ENCODE results near the gene RSAD2.
"Not testable (repeated sequence)": the region's sequence is repeated elsewhere in the genome, so short reads cannot be mapped to it uniquely, and the experiment has no call there.

Gene RSAD2

DNA sequence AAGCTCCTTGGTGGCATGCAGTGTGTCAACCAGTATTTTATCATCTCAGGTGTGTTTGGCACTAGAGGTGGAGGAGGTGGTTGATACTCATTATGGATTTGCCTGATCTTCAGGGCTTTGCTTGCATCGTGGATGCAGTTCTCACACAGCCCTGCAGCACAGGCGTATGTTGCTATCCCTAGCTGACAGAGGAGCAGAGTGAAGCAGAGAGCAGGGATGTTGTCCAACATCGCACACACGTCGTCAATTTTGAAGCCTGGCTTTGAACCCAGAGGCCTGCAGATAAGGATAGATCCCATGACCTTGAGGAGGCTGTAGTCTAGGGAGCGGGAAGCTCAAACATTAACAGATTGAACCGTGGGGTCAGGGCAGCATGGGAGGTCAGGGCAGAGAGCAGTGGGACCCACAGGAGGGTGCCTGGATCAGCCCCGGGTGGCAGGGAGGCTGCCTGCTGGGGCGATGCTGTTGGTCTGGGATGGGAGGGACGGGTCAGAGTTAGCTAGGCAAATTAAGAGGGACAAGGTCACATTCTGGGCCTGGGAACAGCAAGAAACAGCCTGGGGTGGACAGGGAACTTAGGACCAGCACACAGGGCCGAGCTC lies 43.8 kb downstream of the RSAD2 start:
- no peak overlapping the region for H3K4me3 ChIP-seq (ENCODE audit: low read length)
- DNase-seq (ENCODE audit: low read depth, low spot score), result no peak

DNA sequence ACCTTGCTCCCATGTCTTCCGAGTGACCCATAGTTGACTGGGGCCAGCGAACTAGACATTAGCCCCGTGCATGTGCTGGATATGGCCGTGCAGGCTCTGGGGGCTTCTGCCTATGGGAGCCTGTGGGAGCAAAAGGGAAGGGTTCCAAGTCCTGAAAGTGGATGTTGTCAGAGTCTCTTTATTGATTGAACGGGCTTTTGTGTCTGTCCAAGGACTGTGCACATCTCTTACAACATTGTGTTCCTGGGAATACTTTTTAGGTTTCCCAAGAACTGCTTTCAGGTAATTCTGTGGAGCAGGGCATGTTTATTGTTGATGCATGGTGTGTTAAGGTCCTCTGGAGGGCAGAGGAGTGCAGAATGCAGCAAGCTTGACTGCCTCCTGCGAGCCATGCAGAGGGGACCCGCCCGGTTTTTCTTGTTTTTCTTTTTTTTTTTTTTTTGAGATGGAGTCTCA lies 44.7 kb downstream of the RSAD2 start:
- DNase-seq (ENCODE audit: low read depth, low spot score), result no peak
- no peak overlapping the region for H3K4me3 ChIP-seq (ENCODE audit: low read length)

DNA sequence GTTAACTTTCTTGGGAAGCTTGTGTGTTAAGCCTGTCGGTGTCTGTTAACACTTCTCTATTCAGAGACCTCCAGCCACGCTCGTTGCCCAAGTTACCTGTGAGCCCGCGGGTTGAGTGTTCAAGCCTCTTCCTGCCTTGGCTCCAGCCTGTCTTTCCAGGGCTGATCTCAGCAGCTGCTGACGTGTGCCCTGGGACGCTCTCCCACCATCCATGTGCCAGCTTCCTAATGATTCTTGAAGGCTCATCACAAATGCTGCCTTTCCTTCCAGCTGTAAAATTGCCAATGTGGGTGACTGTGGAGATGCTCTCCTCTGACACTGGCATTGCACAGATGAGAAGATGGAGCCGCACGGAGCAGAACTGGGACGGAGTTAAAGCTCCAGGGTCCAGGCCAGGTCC lies 45.7 kb downstream of the RSAD2 start:
- no peak for DNase-seq (ENCODE audit: low read depth, low spot score)
- no peak overlapping the region for H3K4me3 ChIP-seq (ENCODE audit: low read length)

DNA sequence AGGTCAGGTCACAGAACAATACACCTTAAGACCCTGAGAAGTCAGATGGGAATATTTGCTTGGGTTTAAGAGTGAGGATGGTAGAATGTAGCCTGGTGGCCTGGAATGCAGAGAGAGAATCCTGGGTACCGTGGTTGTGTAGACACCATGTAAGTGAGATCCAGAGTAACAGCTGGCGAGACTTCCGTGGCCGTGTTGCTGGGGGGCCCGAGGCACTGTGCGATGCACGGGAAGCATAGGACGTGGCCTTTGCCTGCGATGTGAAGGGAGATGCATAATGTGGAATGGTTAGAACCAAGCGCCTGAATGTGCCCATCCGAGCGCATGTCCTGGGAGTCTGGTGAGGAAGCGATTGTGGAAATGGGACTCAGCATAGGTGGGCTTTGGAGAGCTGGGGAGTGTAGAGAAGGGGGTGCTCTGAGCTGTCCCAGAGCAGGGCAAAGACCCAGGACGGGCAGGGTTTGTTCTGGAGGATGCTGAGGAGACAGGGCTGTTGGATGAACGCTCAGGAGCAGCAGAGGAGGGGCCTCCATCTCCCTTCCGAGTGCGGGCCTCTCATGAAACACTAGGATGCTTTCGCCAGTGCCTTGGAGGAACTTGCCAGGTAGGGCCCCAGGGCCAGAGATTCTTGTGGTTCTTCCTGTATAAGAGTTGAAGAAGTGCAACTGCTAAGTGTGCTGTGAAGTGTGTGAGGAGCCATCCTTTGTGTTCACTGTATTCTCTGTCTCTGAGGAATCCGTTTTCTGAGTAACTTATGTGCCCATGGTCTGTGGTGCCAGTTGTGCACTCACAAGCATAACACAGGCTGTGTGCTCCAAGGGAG lies 46.7 kb downstream of the RSAD2 start:
- no peak for DNase-seq (ENCODE audit: low read depth, low spot score)
- H3K4me3 ChIP-seq (ENCODE audit: low read length), result no peak overlapping the region

DNA sequence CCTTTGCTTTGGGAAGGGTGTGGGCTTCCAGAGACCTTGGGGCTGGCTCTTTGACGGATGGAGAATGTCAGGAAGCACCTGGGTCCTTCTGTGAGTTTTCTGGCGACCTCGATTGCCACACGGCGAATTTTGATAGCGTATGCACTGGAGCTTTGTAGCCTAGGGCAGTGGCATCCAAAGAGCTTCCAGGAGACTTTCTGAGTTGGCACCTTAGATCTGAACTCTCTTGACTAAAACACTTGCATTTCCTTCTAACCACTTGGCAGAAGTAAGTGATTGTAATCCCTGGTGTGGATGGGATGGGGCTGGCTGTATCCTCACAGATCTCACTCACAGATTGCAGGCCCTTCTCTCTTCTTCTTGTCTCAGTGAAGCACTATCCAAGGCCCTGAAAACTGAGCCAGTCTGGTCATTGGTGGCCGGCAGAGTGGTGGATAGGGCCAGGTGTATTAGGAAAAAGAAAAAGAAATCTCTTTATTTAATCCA lies 47.4 kb downstream of the RSAD2 start:
- H3K4me3 ChIP-seq (ENCODE audit: low read length), result no peak overlapping the region
- no peak for DNase-seq (ENCODE audit: low read depth, low spot score)

DNA sequence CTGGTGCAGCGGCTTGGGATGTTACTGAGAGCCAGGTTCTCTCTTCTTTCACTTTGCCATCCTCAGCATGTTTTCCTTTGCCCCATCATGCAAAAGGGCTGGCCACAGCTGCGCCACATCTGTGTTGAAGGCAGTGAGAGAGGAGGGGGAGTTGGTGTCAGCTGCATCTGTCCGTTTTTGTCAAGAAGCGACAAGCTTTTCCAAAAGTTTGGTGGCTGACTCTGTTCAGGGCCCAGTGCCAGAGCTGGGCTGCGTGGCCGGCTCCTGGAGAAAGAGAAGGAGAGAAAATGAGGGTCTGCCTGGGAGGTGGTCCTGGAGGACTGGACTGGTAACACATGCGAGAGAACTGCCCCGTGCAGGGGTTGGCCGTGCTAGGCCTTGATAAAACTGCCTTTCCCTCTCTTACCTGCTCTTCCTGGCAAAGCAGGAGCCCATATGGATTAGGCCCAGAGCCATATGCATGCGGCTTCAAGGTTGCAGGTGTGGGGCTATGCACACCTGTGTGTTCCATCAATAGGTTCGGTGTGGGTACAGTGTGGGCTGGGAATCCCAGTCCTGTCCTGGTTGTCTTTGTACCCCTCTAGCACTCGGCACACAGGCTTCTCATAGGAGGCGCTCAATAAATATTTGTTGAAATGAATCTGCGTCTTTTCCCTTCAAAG lies 48.6 kb downstream of the RSAD2 start:
- DNase-seq (ENCODE audit: low read depth, low spot score), result no peak
- H3K4me3 ChIP-seq (ENCODE audit: low read length), result no peak overlapping the region

DNA sequence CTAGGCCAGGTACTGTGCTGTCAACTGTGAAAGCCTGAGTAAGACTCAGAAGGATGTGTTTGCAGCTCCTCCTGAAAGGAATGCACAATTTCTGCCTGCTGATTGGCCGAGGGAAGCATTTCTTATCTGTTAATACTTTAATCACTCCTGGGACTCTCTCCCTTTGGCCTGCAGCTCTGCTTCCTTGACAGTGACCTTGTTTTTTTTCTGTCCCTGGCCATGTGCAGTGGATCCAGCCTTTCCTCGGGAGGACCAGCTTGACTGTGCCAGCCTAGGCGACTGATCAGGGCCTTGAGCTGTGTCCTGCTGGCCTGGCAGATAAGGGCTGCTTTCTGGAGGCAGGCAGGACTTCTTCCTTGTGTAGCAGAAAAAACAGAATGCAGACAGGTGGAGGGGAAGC lies 49.6 kb downstream of the RSAD2 start:
- DNase-seq (ENCODE audit: low read depth, low spot score), result no peak

DNA sequence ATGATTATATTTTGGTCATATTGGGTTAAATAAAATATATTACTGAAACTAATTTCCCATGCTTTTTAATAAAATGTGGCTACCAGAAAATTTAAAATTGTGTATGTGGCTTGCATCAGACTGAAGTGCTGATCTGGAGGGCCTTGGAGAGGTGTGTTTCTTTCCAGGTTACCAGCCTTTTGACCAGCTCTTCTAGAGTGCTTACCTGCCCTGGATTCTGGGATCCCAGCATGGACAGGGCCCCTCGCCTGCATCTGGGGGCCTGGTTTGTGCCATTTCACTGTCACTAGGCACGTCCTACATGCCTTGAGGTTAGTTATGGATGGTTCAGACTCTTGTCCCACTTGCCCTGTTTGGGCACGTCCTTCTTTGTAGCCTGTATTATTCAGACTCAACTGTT lies 50.2 kb downstream of the RSAD2 start:
- DNase-seq (ENCODE audit: low read depth, low spot score), result no peak
- no peak overlapping the region for H3K4me3 ChIP-seq (ENCODE audit: low read length)

More for the DNA sequence above, 49.6 kb downstream of the RSAD2 start:
- no peak overlapping the region for H3K4me3 ChIP-seq (ENCODE audit: low read length)

DNA sequence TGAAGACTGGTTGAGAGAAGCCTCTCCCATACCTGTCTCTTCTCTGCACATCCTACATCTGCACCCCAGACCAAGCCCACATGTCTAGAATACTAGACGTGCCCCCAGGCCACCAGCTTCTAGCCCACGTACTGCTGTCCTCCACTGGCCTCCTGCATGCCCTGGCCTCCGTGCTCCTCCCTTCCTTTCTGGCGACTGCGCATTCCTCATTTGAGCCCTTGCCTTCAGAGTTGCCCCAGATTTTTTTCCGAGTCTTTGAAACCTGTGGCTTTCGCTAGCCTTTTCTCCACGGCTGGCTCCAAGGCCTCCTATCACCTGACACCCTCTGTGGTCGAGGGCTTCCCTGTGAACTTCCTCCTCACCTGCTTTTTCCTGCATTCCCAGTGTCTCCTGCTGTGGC lies 50.9 kb downstream of the RSAD2 start:
- DNase-seq (ENCODE audit: low read depth, low spot score), result no peak
- no peak overlapping the region for H3K4me3 ChIP-seq (ENCODE audit: low read length)

DNA sequence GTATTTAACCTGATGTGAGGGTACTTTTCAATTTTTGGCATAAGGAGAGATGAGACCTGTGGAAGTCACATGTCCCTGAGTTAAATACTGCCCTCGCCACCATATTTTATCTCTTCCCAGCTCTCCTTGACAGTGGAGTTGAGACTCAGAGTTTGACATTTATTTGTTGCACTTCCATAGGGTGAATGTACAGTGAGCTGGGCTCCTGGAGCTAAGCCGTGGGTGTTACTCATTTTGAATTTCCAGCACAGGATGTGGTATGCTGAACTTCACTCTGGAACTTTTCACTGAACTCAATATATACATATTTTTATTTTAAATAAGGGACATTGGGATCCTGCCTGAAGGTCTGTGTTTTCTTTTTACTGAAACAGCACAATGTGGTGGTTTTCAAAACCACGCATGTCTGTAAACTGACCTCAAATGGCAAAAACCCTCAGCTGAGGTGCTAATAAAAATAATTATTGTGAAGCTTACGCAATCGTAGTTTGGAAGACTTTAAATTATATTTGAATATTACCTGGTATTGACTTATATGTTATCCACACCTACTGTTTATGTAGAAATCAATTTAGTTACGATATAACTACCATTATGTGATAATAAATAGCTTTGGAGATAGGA lies 51.7 kb downstream of the RSAD2 start:
- no peak for DNase-seq (ENCODE audit: low read depth, low spot score)
- H3K4me3 ChIP-seq (ENCODE audit: low read length), result no peak overlapping the region

DNA sequence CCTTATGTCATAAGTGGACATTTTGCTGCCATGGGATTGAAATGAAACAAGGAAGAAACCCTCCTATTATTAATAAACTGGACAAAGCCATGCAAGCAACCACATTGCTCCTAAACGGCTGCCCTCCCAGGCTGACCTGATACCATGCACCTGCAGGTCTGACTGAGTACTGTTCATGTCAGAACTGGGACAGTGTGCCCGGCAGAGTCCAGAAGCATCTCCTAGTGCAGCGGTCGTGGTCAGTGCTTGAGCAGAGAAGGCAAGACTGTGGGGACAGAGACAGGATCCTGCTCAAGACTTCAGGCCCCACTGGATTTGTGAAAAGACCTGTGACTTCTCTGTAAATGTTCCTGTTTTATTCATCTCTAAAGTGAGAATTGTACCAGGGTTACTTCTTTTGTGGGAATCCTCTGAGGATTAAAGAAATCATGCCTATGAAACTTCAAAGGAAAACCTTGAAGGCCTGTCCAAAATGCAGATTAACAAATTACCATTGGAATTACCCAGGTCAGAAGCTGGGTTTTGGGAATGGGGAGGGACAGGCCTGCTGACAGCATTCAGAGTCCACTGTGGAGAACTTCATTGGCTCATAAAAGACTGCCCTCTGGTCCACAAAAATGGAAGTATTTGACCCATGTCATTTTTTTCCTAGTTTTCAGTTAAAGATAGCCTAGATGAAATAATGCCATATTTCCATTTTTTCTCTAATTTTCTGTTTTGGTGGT lies 53.5 kb downstream of the RSAD2 start:
- DNase-seq (ENCODE audit: low read depth, low spot score), result no peak
- H3K4me3 ChIP-seq (ENCODE audit: low read length), result no peak overlapping the region

DNA sequence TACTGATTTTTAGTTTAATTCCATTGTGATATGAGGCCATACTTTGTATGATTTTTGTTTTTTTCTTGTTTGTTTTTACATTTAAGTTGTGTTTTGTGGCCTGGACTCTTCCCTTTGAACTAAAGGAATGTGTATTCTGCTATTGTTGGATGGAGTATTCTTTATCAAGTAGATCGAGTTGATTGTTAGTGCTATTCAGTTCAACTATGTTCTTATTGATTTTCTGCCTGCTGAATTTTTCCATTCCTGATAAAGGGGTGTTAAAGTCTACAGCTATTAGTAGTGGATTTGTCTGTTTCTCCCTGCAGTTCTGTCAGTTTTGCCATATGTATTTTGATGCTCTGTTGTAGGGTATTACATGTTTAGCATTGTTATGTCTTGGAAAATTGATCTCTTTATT lies 54.2 kb downstream of the RSAD2 start:
- no peak for DNase-seq (ENCODE audit: low read depth, low spot score)
- H3K4me3 ChIP-seq (ENCODE audit: low read length), result no peak overlapping the region

DNA sequence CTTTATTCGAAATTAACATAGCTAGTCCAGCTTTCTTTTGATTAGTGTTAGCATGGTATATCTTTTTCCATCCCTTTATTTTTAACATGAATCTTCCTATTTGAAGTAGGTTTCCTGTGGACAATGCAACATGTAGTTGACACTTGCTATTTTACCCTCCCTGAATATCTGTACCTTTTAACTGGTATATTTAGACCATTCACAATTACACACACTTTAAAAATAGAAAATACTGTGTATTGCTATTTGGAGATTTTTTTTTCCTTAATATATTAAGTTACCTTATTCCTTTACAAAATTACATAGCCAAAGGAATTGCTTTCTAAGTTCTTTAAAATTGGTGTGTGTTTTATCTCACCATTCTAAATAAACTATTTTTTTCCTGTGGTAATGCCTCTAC lies 54.6 kb downstream of the RSAD2 start:
- no peak for DNase-seq (ENCODE audit: low read depth, low spot score)
- H3K4me3 ChIP-seq (ENCODE audit: low read length), result no peak overlapping the region

DNA sequence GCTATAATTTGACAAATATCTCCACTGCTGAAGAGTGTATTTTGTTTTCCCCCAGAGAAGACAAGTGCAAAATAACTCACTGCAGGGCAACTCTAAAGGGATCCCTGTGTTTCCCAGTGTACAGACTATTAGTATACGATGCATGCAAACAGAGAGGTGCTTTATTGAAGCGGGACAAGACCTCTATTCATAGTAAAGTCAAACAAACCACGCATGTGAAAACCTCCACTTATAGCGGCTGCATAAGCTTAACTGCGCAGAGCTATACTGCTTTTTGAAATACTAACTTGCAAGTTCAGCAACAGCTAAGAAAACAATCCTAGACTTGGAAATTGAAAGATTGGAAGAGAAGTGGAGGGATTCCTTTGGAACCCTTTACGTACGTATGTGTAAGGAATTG lies 55.3 kb downstream of the RSAD2 start:
- no peak overlapping the region for H3K4me3 ChIP-seq (ENCODE audit: low read length)
- no peak for DNase-seq (ENCODE audit: low read depth, low spot score)

DNA sequence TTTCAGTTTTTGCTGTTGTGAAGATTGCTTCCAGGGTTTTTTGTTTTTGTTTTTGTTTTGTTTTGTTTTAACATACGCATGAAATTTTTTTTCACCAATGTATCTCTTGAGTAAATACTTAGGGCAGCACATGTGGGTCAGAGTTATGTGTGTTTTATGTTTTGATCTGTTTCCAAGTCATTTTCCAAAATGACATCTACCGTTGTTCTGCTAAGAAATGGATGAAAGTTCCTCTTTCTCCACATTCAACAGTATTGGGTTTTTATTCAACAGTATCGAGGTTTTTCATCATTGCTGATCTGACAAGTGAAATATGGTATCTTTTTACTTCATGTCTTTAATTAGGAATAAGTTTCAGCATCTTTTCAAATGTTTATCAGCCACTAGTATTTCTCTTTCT lies 56.3 kb downstream of the RSAD2 start:
- H3K4me3 ChIP-seq (ENCODE audit: low read length), result no peak overlapping the region
- DNase-seq (ENCODE audit: low read depth, low spot score), result no peak

DNA sequence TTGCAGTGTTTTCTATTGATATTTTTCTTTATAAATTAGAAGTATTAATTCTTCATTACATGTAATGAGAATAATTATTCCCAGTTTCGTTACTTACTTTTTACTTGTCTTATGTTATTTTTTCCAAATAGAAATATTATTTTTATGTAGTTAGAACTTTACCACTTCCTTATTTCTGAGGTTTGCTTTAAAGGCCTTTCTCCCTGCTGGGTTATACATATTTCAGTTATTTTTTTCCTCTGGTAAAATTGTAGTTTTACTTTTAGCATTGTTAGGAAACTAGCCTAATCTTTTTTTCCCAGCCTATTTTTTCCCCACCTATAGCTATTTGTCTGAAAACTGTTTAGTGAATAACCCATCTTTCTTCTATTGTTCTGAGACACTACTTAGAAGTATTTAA lies 56.8 kb downstream of the RSAD2 start:
- DNase-seq (ENCODE audit: low read depth, low spot score), result no peak
- no peak overlapping the region for H3K4me3 ChIP-seq (ENCODE audit: low read length)

DNA sequence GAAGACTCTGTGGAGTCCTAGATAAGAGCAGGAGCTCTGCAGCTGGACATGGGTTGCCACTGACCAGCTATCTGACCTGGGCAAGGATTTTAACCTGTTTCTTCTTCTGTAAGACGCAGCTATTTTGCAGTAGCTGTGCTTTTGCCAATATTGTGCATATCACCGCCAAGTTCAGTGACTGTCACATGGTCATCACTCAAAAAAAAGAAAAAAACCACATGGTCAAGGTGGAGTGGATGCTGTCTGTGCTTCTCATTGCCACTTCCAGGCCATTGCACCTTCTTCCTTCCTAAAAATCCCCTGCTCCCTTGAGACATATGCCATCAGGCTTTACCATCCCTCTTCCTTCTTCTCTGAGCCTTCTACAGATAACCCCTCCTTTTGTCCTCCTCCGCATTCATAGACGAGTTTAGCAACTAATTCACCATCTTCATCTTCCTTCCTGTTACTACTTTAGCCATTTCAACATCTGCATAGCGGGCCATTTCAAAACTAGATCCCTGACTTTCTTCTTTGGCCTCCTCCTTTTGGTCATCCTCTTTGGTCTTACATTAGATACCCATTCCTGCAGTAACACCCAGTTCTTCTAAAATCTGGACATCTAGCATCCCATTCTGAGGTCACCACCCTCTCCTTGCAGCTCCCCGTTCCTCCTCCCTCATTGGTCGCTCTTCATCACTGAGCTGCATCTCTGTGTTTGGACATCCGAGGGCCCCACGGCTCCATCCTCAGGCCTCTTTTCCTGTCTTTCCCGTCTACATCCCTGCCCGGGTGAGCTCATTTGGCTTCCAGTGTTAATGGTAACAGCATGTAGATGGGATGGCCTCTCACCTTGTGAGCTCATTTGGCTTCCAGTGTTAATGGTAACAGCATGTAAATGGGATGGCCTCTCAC lies 57.4 kb downstream of the RSAD2 start:
- no peak overlapping the region for H3K4me3 ChIP-seq (ENCODE audit: low read length)
- no peak for DNase-seq (ENCODE audit: low read depth, low spot score)

DNA sequence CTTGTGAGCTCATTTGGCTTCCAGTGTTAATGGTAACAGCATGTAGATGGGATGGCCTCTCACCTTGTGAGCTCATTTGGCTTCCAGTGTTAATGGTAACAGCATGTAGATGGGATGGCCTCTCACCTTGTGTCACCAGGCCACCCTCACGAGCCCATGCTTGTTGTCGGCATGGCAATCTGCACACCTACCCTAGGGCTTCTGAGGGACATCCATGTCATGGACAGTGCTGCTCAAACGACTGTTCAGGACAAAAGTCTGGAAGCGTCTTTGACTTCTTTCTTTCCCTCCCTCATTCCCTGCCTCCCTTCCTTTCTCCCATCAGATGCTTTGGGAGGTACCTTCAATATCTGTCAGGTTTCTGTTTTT lies 58.1 kb downstream of the RSAD2 start:
- H3K4me3 ChIP-seq (ENCODE audit: low read length); DNase-seq (ENCODE audit: low read depth, low spot score): not testable (repeated sequence)

Measured in Jurkat, Clone E6-1 (cell line).